HG02943 (cell line): ENCODE data around the gene NDUFB7.
A peak's percentile ranks its signal among the peaks of the same experiment; 100 is the strongest.

Source experiments
- ATAC-seq: cut with Tn5 transposase; IDR thresholded peaks from one replicate; pipeline ENCODE4 v1.9.1; 2021; ENCODE audit warnings: mild to moderate bottlenecking, low read depth, moderate library complexity; ENCODE audit not compliant: unreplicated experiment

The NDUFB7 gene

GRCh38 chr19:14528419-14529253 lies 43.2 kb downstream of the NDUFB7 start:
- no peak for ATAC-seq

- ATAC-seq = no peak
These were observed 45.4 kb downstream of the NDUFB7 start for GRCh38 chr19:14526423-14526822.

- no peak for ATAC-seq
These were observed 46.1 kb downstream of the NDUFB7 start for GRCh38 chr19:14525729-14526128.

- ATAC-seq = no peak
These were observed 51.3 kb downstream of the NDUFB7 start for GRCh38 chr19:14520543-14520942.

GRCh38 chr19:14519860-14520407 lies 51.9 kb downstream of the NDUFB7 start:
- no peak for ATAC-seq

- no peak for ATAC-seq
These were observed 52.5 kb downstream of the NDUFB7 start for GRCh38 chr19:14519245-14519859.

- peak; percentile 62 for ATAC-seq
These were observed 53.9 kb downstream of the NDUFB7 start, which contains the start of gene DNAJB1 for GRCh38 chr19:14517840-14518505. TSS of gene DNAJB1 (minus strand) at chr19:14518397. CDS start at chr19:14518349, 48 bp downstream.

GRCh38 chr19:14517446-14517839 lies 54.4 kb downstream of the NDUFB7 start:
- no peak for ATAC-seq

- no peak for ATAC-seq
These were observed 55.0 kb downstream of the NDUFB7 start for GRCh38 chr19:14516746-14517438.
